ENCODE measurements around the gene LRRTM2.
"Not testable (repeated sequence)": the region's sequence is repeated elsewhere in the genome, so short reads cannot be mapped to it uniquely, and the experiment has no call there.

LRRTM2 gene

GRCh38 chr5:138837160-138837559 is 38.0 kb downstream of the LRRTM2 start:
- no peak for DNase-seq (ENCODE audit: low read depth)

- DNase-seq (ENCODE audit: low read depth): not testable (repeated sequence)
Measured at GRCh38 chr5:138834853-138835252, 40.3 kb downstream of the LRRTM2 start.

GRCh38 chr5:138833726-138834480 is 41.2 kb downstream of the LRRTM2 start:
- DNase-seq (ENCODE audit: low read depth): no peak

GRCh38 chr5:138833080-138833479 is 42.1 kb downstream of the LRRTM2 start:
- DNase-seq (ENCODE audit: low read depth): no peak

DNA sequence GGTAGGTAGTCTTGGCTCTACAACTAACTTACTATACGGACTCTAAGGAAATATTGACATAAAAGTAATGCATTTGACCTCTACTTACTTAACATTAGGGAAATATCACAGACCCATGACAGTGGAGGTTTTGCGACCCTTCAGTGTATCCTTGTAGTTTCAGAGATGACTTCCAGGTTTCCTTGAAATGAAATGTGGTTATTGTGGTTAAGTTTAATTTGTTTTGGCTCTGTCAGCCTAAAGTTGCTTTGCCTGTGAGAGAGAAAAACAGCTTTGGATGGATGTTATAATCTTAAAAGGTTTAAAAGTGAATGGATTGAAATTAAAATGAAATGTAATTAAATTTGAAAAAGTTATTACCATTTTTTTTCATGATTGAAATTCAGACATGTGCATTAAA is 42.9 kb downstream of the LRRTM2 start:
- DNase-seq (ENCODE audit: low read depth): no peak

- no peak for DNase-seq (ENCODE audit: low read depth)
Measured at GRCh38 chr5:138831703-138832102, 43.4 kb downstream of the LRRTM2 start.

GRCh38 chr5:138829341-138829740 is 45.8 kb downstream of the LRRTM2 start:
- no peak for DNase-seq (ENCODE audit: low read depth)

GRCh38 chr5:138828556-138828955 is 46.6 kb downstream of the LRRTM2 start:
- DNase-seq (ENCODE audit: low read depth): no peak

GRCh38 chr5:138824924-138825863 is 49.9 kb downstream of the LRRTM2 start:
- no peak for DNase-seq (ENCODE audit: low read depth)

GRCh38 chr5:138824516-138824915 is 50.6 kb downstream of the LRRTM2 start:
- DNase-seq (ENCODE audit: low read depth): no peak

DNA sequence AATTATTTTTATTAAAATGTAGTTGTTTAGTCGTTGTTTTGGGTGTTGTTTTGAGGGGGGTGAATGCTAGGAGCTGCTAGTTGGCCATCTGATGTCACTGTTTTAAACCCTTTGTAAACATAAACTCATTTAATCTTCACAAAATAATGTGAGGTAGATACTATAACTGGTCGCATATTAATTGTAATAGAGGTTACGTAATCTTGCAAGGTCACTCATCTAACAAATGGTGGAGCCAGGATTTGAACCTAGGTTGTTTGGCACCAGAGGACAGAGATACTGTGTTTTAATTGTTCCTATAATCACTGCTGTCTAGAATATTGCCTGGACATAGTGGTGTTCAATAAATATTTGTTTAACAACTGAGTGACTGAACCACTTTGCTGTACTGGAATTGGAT is 54.4 kb downstream of the LRRTM2 start:
- DNase-seq (ENCODE audit: low read depth): no peak

DNA sequence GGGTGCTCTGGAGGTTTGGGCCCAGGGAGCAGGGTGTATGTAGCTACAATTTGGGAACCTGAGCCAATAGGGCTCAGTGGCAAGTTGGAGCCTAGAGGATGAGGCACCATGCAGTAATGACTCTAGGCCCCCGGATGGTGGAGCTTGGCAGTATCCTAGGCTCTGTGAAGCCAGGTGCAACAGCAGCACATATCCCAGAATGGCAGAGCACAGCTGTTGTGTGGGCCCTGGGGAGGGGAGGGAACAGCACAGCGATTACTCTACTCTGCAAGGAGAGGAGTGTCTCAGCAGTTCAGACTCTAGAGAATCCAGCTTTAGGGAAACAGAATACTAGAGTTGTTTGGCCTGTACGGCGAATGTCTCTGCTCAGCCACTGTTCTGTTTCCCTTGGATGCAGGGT is 56.1 kb downstream of the LRRTM2 start:
- DNase-seq (ENCODE audit: low read depth): no peak

Measured in stimulated activated CD8-positive, alpha-beta memory T cell treated with anti-CD3 and anti-CD28 coated beads, Interleukin-12 subunit alpha, Interleukin-12 subunit beta, amount 100 ng/mL, for 1 hour (primary cell).